Osteoblast (primary cell): ENCODE results near the gene EXOC2. TPM values are rescaled to one million over a fixed set of nuclear protein-coding genes. Genes with fewer than 3 reads are reported as not detected.

Source experiments
- DNase-seq: peaks from one replicate; pipeline ENCODE4 v3.0.0; 2011; ENCODE audit warnings: low spot score, mixed read lengths; ENCODE audit not compliant: insufficient read length; ENCODE audit errors: missing footprints
- H2AFZ ChIP-seq: 2 replicates; pipeline ENCODE4 v1.6.0; 2011; ENCODE audit warnings: mild to moderate bottlenecking, low read length
- H3K27ac ChIP-seq: 2 replicates; pipeline ENCODE4 v1.5.1; 2011; ENCODE audit warnings: mild to moderate bottlenecking, low read depth, low read length, moderate library complexity
- H3K27me3 ChIP-seq: 2 replicates; pipeline ENCODE4 v1.6.0; 2012; ENCODE audit warnings: mild to moderate bottlenecking, control low read depth, inconsistent platforms, low read length, moderate library complexity; ENCODE audit not compliant: insufficient read depth
- H3K36me3 ChIP-seq: 2 replicates; pipeline ENCODE4 v1.5.1; 2011; ENCODE audit warnings: mild to moderate bottlenecking, low read length, control low read depth, moderate library complexity; ENCODE audit not compliant: insufficient read depth
- H3K4me1 ChIP-seq: 2 replicates; pipeline ENCODE4 v1.5.1; 2011; ENCODE audit warnings: mild to moderate bottlenecking, low read length, control low read depth, moderate library complexity; ENCODE audit not compliant: insufficient read depth
- H3K4me2 ChIP-seq: 2 replicates; pipeline ENCODE4 v1.6.0; 2011; ENCODE audit warnings: mild to moderate bottlenecking, low read length; ENCODE audit not compliant: insufficient read depth
- H3K4me3 ChIP-seq: fragments of 200-600 bp; sonication (generic); 3 replicates; pipeline ENCODE4 v1.5.1; 2012; ENCODE audit warnings: mild to moderate bottlenecking, low read length, inconsistent platforms; ENCODE audit not compliant: insufficient read depth
- H3K79me2 ChIP-seq: 2 replicates; pipeline ENCODE4 v1.6.0; 2012; ENCODE audit warnings: mild to moderate bottlenecking, low read length, control low read depth, inconsistent platforms; ENCODE audit not compliant: insufficient read depth
- H3K9me3 ChIP-seq: 2 replicates; pipeline ENCODE4 v1.5.1; 2011; ENCODE audit warnings: low read depth, low read length, control low read depth
- H4K20me1 ChIP-seq: 2 replicates; pipeline ENCODE4 v1.6.0; 2012; ENCODE audit warnings: mild to moderate bottlenecking, low read length, control low read depth; ENCODE audit not compliant: insufficient read depth
- total RNA-seq: library from RNA; depleted of rRNA; stranded (reverse); fragments of >200 nt; gene quantifications from 2 replicates; pipeline ENCODE4 v1.2.3, GENCODE V29; 2012
- TF ChIP-seq, protein P1 (sequence below): IDR thresholded peaks from 2 replicates; pipeline ENCODE4 v1.5.1; 2011; ENCODE audit warnings: mild to moderate bottlenecking, low read depth, low read length, moderate library complexity; ENCODE audit errors: extremely low read depth

Gene EXOC2
- total RNA-seq, 1 donor = 19.5 TPM

GRCh38 chr6:579339-579738 is 113.6 kb downstream of the EXOC2 start:
- DNase-seq = no peak
- H3K4me1 ChIP-seq = no peaks in the 10 kb centered on the region

DNA sequence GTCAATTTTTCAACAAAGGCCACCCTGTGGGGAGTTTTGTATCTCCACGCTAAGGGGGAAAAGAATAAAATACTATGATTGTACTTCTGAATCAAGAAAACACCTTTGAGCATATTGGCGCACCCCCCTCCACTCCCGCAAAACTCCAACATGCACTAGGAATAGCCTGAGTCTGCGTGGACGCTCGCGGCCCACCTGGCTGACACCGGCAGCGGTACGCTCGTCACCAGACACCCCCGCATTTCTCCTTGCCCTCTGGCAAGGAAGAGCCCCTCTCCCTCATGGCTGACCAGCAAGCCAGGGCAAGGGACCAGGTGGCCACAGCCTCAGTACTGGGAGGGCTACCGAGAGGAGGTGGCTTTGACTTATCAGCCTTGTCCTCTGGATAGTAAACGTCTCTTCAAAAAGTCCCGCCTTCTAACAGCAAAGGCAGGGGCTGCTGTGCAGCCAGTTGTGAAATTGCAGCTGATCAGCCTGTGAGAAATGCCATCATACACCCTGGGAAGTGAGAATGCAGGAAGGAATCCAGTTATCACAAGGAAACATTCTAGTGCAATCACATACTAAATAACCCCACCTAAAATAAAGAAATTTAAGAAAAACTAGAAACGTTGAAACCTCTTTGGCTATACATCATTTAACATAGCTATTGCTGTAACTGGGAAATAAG is 120.2 kb downstream of the EXOC2 start:
- Histone ChIP-seq H3K79me2 (no peaks in the 10 kb centered on the region), H3K9me3 (no peaks in the 10 kb centered on the region), H3K4me3 (no peak overlapping the region), H3K36me3 (peaks cover 4% of the 10 kb centered on the region), H3K4me1 (no peaks in the 10 kb centered on the region), H3K4me2 (no peak overlapping the region), H4K20me1 (no peaks in the 10 kb centered on the region), H3K27me3 (no peaks in the 10 kb centered on the region), H3K27ac (no peak overlapping the region), H2AFZ (no peak overlapping the region)
- no peak for DNase-seq
- TF ChIP-seq, protein P1, sequence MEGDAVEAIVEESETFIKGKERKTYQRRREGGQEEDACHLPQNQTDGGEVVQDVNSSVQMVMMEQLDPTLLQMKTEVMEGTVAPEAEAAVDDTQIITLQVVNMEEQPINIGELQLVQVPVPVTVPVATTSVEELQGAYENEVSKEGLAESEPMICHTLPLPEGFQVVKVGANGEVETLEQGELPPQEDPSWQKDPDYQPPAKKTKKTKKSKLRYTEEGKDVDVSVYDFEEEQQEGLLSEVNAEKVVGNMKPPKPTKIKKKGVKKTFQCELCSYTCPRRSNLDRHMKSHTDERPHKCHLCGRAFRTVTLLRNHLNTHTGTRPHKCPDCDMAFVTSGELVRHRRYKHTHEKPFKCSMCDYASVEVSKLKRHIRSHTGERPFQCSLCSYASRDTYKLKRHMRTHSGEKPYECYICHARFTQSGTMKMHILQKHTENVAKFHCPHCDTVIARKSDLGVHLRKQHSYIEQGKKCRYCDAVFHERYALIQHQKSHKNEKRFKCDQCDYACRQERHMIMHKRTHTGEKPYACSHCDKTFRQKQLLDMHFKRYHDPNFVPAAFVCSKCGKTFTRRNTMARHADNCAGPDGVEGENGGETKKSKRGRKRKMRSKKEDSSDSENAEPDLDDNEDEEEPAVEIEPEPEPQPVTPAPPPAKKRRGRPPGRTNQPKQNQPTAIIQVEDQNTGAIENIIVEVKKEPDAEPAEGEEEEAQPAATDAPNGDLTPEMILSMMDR = no peak

More at GRCh38 chr6:579339-579738, 113.6 kb downstream of the EXOC2 start:
- Histone ChIP-seq H3K9me3 (no peaks in the 10 kb centered on the region), H3K79me2 (no peaks in the 10 kb centered on the region), H2AFZ (no peak overlapping the region), H4K20me1 (peaks cover 3% of the 10 kb centered on the region), H3K4me3 (no peak overlapping the region), H3K4me2 (no peak overlapping the region), H3K27me3 (no peaks in the 10 kb centered on the region), H3K36me3 (no peaks in the 10 kb centered on the region), H3K27ac (no peak overlapping the region)
- TF ChIP-seq, protein P1 = no peak

DNA sequence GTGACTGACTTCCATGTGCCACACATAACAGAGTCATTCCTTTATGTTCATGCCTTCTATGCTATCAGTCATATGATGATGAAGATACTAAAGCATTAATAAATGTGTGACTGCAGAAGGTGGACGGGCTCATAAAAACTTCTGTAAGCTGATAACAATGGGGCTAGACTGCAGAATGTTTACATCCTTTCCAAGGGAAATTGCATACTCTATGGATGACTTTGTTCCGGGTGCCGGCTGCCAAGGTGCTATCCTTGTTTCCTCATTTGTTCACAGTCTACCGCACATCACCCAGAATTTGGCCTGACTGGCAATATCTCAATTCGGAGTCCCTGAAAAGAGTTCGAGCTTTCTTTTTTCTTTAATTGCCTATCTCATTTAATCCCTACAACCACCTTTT is 121.0 kb downstream of the EXOC2 start:
- Histone ChIP-seq H3K9me3 (no peaks in the 10 kb centered on the region), H3K36me3 (peaks cover 7% of the 10 kb centered on the region), H4K20me1 (no peaks in the 10 kb centered on the region), H3K4me2 (no peak overlapping the region), H2AFZ (no peak overlapping the region), H3K79me2 (no peaks in the 10 kb centered on the region), H3K27me3 (no peaks in the 10 kb centered on the region), H3K4me3 (no peak overlapping the region), H3K27ac (no peak overlapping the region), H3K4me1 (no peaks in the 10 kb centered on the region)
- TF ChIP-seq, protein P1 = no peak
- no peak for DNase-seq

DNA sequence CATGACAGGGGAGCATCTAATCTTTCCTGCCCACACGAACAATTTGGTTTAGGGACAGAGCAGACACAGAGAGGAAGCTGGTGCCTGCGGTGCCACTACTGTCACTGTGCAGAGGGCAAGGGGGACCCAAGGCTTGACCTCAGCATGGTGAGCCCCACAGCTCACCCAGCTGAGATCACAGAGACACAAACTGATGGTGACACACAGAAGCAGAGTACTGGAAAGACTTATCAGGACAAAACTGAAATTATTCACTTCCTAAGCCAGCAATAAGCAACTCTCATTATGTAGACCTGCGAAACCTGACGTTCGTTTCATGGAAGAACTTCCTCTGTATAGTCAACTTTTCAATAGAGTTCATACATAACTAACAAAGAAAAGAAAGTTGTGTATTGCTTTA is 122.1 kb downstream of the EXOC2 start:
- no peak for DNase-seq
- Histone ChIP-seq H3K4me2 (no peak overlapping the region), H3K27ac (no peak overlapping the region), H4K20me1 (no peaks in the 10 kb centered on the region), H3K36me3 (peaks cover 7% of the 10 kb centered on the region), H3K27me3 (no peaks in the 10 kb centered on the region), H3K9me3 (no peaks in the 10 kb centered on the region), H2AFZ (no peak overlapping the region), H3K4me3 (no peak overlapping the region), H3K4me1 (no peaks in the 10 kb centered on the region), H3K79me2 (no peaks in the 10 kb centered on the region)
- TF ChIP-seq, protein P1 = no peak
